Hepatocyte (in vitro differentiated cells): Measurements from ENCODE around the gene NRCAM. TPM values are rescaled to one million over a fixed set of nuclear protein-coding genes. Genes with fewer than 3 reads are reported as not detected.

ENCODE experiments used
- DNase-seq: peaks from one replicate; pipeline ENCODE4 v3.0.0-alpha.2; 2016; ENCODE audit warnings: low spot score
- H2AFZ ChIP-seq: fragments of 200-600 bp; sonication (generic); 2 replicates; pipeline ENCODE4 v1.6.0; 2016; ENCODE audit warnings: antibody characterized with exemption, mild to moderate bottlenecking
- H3K27ac ChIP-seq: fragments of 200-600 bp; sonication (generic); 2 replicates; pipeline ENCODE4 v1.5.1; 2016; ENCODE audit warnings: mild to moderate bottlenecking
- H3K27me3 ChIP-seq: fragments of 200-600 bp; sonication (generic); 2 replicates; pipeline ENCODE4 v1.6.1; 2016
- H3K36me3 ChIP-seq: fragments of 200-600 bp; sonication (generic); replicated peaks from 2 replicates; pipeline ENCODE4 v1.5.1; 2016; ENCODE audit warnings: low read depth; ENCODE audit not compliant: insufficient read depth
- H3K4me1 ChIP-seq: fragments of 200-600 bp; sonication (generic); 2 replicates; pipeline ENCODE4 v1.5.1; 2016; ENCODE audit warnings: mild to moderate bottlenecking, moderate library complexity; ENCODE audit not compliant: insufficient read depth
- H3K4me2 ChIP-seq: fragments of 200-600 bp; sonication (generic); 2 replicates; pipeline ENCODE4 v1.6.0; 2016
- H3K4me3 ChIP-seq: fragments of 200-600 bp; sonication (generic); 2 replicates; pipeline ENCODE4 v1.5.1; 2016; ENCODE audit warnings: mild to moderate bottlenecking
- H3K79me2 ChIP-seq: fragments of 200-600 bp; sonication (generic); 2 replicates; pipeline ENCODE4 v1.6.0; 2017; ENCODE audit warnings: mild to moderate bottlenecking
- H3K9me2 ChIP-seq: fragments of 200-600 bp; sonication (generic); replicated peaks from 2 replicates; pipeline ENCODE4 v1.6.0; 2017; ENCODE audit warnings: mild to moderate bottlenecking; ENCODE audit not compliant: insufficient read depth
- H3K9me3 ChIP-seq: fragments of 200-600 bp; sonication (generic); 2 replicates; pipeline ENCODE4 v1.5.1; 2016; ENCODE audit warnings: low read depth, mild to moderate bottlenecking
- H4K20me1 ChIP-seq: fragments of 200-600 bp; sonication (generic); 2 replicates; pipeline ENCODE4 v1.6.0; 2016; ENCODE audit warnings: mild to moderate bottlenecking; ENCODE audit not compliant: insufficient read depth, poor library complexity, severe bottlenecking
- CTCF ChIP-seq: fragments of 200-600 bp; sonication (generic); IDR thresholded peaks from 2 replicates; pipeline ENCODE4 v1.5.1; 2016; ENCODE audit warnings: antibody characterized with exemption, mild to moderate bottlenecking; ENCODE audit not compliant: poor library complexity
- EZH2 ChIP-seq: fragments of 200-600 bp; sonication (generic); IDR thresholded peaks from 2 replicates; pipeline ENCODE4 v1.6.1; 2016; ENCODE audit warnings: antibody characterized with exemption, mild to moderate bottlenecking, borderline replicate concordance
- EZH2phosphoT487 ChIP-seq: fragments of 200-600 bp; sonication (generic); IDR thresholded peaks from one replicate; pipeline ENCODE4 v1.6.1; 2018; ENCODE audit warnings: antibody characterized with exemption, mild to moderate bottlenecking, low read depth, moderate library complexity; ENCODE audit not compliant: unreplicated experiment, severe bottlenecking
- WGBS: methylation state at CpG from one replicate; pipeline ENCODE4 v1.1.6; 2016; ENCODE audit warnings: low lambda C conversion rate; ENCODE audit errors: missing lambda C conversion rate; 5-methylcytosine and 5-hydroxymethylcytosine counted together
- polyA plus RNA-seq: library from polyadenylated mRNA; unstranded; fragments of >200 nt; fragmentation: Nextera tagmentation; extraction: Ambion mirVana; gene quantifications from 2 replicates; pipeline ENCODE4 v1.2.1, GENCODE V29; 2016
- total RNA-seq: library from RNA; depleted of rRNA; stranded (reverse); fragments of >200 nt; gene quantifications from 2 replicates; pipeline ENCODE4 v1.2.3, GENCODE V29; 2014

Gene NRCAM
- total and polyA plus RNA-seq, 2 experiments from 2014 or later: 16.0 to 34.4 TPM

GRCh38 chr7:108137040-108137439 is 319.2 kb downstream of the NRCAM start:
- H3K9me2 ChIP-seq: no peaks in the 10 kb centered on the region
- DNase-seq: no peak
- H2AFZ ChIP-seq: no peak overlapping the region
- H3K36me3 ChIP-seq: no peaks in the 10 kb centered on the region
- no peak overlapping the region for H3K27ac ChIP-seq
- H3K4me2 ChIP-seq: no peak overlapping the region
- no peak for TF ChIP-seq CTCF
- TF ChIP-seq EZH2phosphoT487: no peak
- no peak for TF ChIP-seq EZH2
- WGBS: 94% methylated on average over 3 of the region's 3 CpGs
- H4K20me1 ChIP-seq: no peaks in the 10 kb centered on the region
- H3K4me3 ChIP-seq: no peak overlapping the region
- no peaks in the 10 kb centered on the region for H3K79me2 ChIP-seq
- no peaks in the 10 kb centered on the region for H3K27me3 ChIP-seq
- no peaks in the 10 kb centered on the region for H3K4me1 ChIP-seq
- no peaks in the 10 kb centered on the region for H3K9me3 ChIP-seq

- no peak overlapping the region for H3K4me3 ChIP-seq
These were observed 320.0 kb downstream of the NRCAM start for GRCh38 chr7:108136191-108136688.

GRCh38 chr7:108135446-108136190 is 320.6 kb downstream of the NRCAM start:
- H2AFZ ChIP-seq: no peak overlapping the region
- H3K9me3 ChIP-seq: no peaks in the 10 kb centered on the region
- no peak overlapping the region for H3K27ac ChIP-seq
- no peaks in the 10 kb centered on the region for H3K79me2 ChIP-seq
- H3K27me3 ChIP-seq: no peaks in the 10 kb centered on the region
- H3K4me1 ChIP-seq: no peaks in the 10 kb centered on the region
- H3K4me3 ChIP-seq: no peak overlapping the region
- 93% methylated on average over 7 of the region's 7 CpGs for WGBS
- H3K36me3 ChIP-seq: no peaks in the 10 kb centered on the region
- no peak overlapping the region for H3K4me2 ChIP-seq
- no peaks in the 10 kb centered on the region for H4K20me1 ChIP-seq
- DNase-seq: no peak
- H3K9me2 ChIP-seq: no peaks in the 10 kb centered on the region
- TF ChIP-seq CTCF: no peak
- no peak for TF ChIP-seq EZH2
- no peak for TF ChIP-seq EZH2phosphoT487

More at GRCh38 chr7:108136191-108136688, 320.0 kb downstream of the NRCAM start:
- Histone ChIP-seq H3K27ac (no peak overlapping the region), H4K20me1 (no peaks in the 10 kb centered on the region), H2AFZ (no peak overlapping the region), H3K9me3 (no peaks in the 10 kb centered on the region), H3K4me1 (no peaks in the 10 kb centered on the region), H3K9me2 (no peaks in the 10 kb centered on the region), H3K36me3 (no peaks in the 10 kb centered on the region), H3K4me2 (no peak overlapping the region), H3K79me2 (no peaks in the 10 kb centered on the region), H3K27me3 (no peaks in the 10 kb centered on the region)
- WGBS: 93% methylated on average over 4 of the region's 4 CpGs
- DNase-seq: no peak
- TF ChIP-seq EZH2: no peak
- no peak for TF ChIP-seq EZH2phosphoT487
- no peak for TF ChIP-seq CTCF
